B cell (primary cell): ENCODE data around the gene SPAG6. TPM values are rescaled to one million over a fixed set of nuclear protein-coding genes. Genes with fewer than 3 reads are reported as not detected.

ENCODE experiments used
- ATAC-seq: fragments of 200-7000 bp; cut with Tn5 transposase; one replicate; pipeline ENCODE4 v1.10.0; 2021; ENCODE audit warnings: low read depth, mild to moderate bottlenecking, moderate number of reproducible peaks, moderate library complexity
- CTCF ChIA-PET: fragments of 350-600 bp; sonication (Branson Sonifier 250); formaldehyde crosslinking; loops from one replicate; lab custom pipeline; 2021; ENCODE audit warnings: antibody characterized with exemption, inconsistent platforms; lab: Charles Lee
- POLR2A ChIA-PET: fragments of 350-600 bp; sonication (Branson Sonifier 250); formaldehyde crosslinking; loops from one replicate; lab custom pipeline; 2021; ENCODE audit warnings: antibody characterized with exemption; lab: Charles Lee
- DNase-seq: peaks from one replicate; pipeline ENCODE4 v3.0.0; 2013
- H2AFZ ChIP-seq: 2 replicates; pipeline ENCODE4 v1.6.1; 2012; ENCODE audit warnings: mild to moderate bottlenecking, low read depth, low read length; ENCODE audit not compliant: insufficient read depth, poor library complexity, severe bottlenecking
- H3K27ac ChIP-seq, 2 donors: 1 replicate in 1 of 2; 2 replicates in 1 of 2; pipeline ENCODE4 v1.5.1; 2012 to 2013; ENCODE audit warnings: low read length in 2 of 2, mild to moderate bottlenecking in 2 of 2, moderate library complexity in 1 of 2
- H3K27me3 ChIP-seq, 4 experiments: fragments of 200-600 bp in 1 of 4; sonication (generic) in 1 of 4; replicated peaks in 1 of 4; 1 replicate in 2 of 4; 2 replicates in 2 of 4; pipeline versions ENCODE4 v1.6.1 to v1.7.0; 2013 to 2016; ENCODE audit warnings: low read length in 3 of 4, mild to moderate bottlenecking in 2 of 4, mixed read lengths in 1 of 4, moderate library complexity in 1 of 4; ENCODE audit not compliant: insufficient read depth in 4 of 4, control insufficient read depth in 3 of 4; ENCODE audit errors: control extremely low read depth in 1 of 4
- H3K36me3 ChIP-seq, 2 experiments: replicated peaks in 1 of 2; 1 replicate in 1 of 2; 2 replicates in 1 of 2; pipeline versions ENCODE4 v1.6.1 to v1.7.1; 2013; ENCODE audit warnings: low read length in 1 of 2; ENCODE audit not compliant: insufficient read depth in 2 of 2, control insufficient read depth in 1 of 2; ENCODE audit errors: control extremely low read depth in 1 of 2, extremely low read depth in 1 of 2
- H3K4me1 ChIP-seq, 2 donors: fragments of 200-600 bp in 1 of 2; sonication (generic) in 1 of 2; 1 replicate in 1 of 2; 2 replicates in 1 of 2; pipeline versions ENCODE4 v1.5.1 to v1.6.1; 2013 to 2017; ENCODE audit warnings: low read length in 2 of 2; ENCODE audit not compliant: control insufficient read depth in 2 of 2, insufficient read depth in 2 of 2
- H3K4me2 ChIP-seq: replicated peaks from 2 replicates; pipeline ENCODE3; 2012; ENCODE audit warnings: mild to moderate bottlenecking, low read depth, low read length; ENCODE audit not compliant: poor library complexity, severe bottlenecking
- H3K4me3 ChIP-seq, 5 experiments: fragments of 200-600 bp in 1 of 5; sonication (generic) in 1 of 5; 1 replicate in 3 of 5; 2 replicates in 2 of 5; pipeline versions ENCODE4 v1.5.1 to v1.7.0; 2011 to 2016; ENCODE audit warnings: low read length in 4 of 5, mild to moderate bottlenecking in 4 of 5, low read depth in 2 of 5, control low read depth in 1 of 5, moderate library complexity in 1 of 5; ENCODE audit not compliant: insufficient read depth in 1 of 5; ENCODE audit errors: control extremely low read depth in 1 of 5, extremely low read depth in 1 of 5
- H3K79me2 ChIP-seq: fragments of 200-600 bp; sonication (generic); one replicate; pipeline ENCODE4 v1.6.0; 2016; ENCODE audit warnings: low read length; ENCODE audit not compliant: control insufficient read depth, insufficient read depth
- H3K9ac ChIP-seq: fragments of 200-600 bp; sonication (generic); 2 replicates; pipeline ENCODE4 v1.6.1; 2017; ENCODE audit warnings: mild to moderate bottlenecking, low read length, moderate library complexity
- H3K9me3 ChIP-seq, 3 donors: one replicate each; pipeline versions ENCODE4 v1.6.1 to v1.7.1; 2013; ENCODE audit warnings: low read length in 2 of 3; ENCODE audit not compliant: control insufficient read depth in 2 of 3, insufficient read depth in 1 of 3; ENCODE audit errors: control extremely low read depth in 1 of 3
- H4K20me1 ChIP-seq: 2 replicates; pipeline ENCODE4 v1.6.0; 2012; ENCODE audit warnings: mild to moderate bottlenecking, low read length; ENCODE audit not compliant: insufficient read depth, control insufficient read depth, poor library complexity, severe bottlenecking
- H3K27ac Mint-ChIP-seq: one replicate; pipeline ENCODE4 v1.8.0; 2021; ENCODE audit warnings: mixed read lengths
- H3K27me3 Mint-ChIP-seq: one replicate; pipeline ENCODE4 v1.8.0; 2021; ENCODE audit warnings: mixed read lengths
- H3K4me1 Mint-ChIP-seq: one replicate; pipeline ENCODE4 v1.8.0; 2021; ENCODE audit warnings: mixed read lengths
- H3K4me3 Mint-ChIP-seq: one replicate; pipeline ENCODE4 v1.8.0; 2021; ENCODE audit warnings: mixed read lengths
- H3K9me3 Mint-ChIP-seq: one replicate; pipeline ENCODE4 v1.8.0; 2022; ENCODE audit warnings: mixed read lengths; ENCODE audit not compliant: insufficient read depth
- EZH2 ChIP-seq: IDR thresholded peaks from 2 replicates; pipeline ENCODE4 v1.6.1; 2012; ENCODE audit warnings: borderline replicate concordance, low read depth, mild to moderate bottlenecking, moderate library complexity, low read length; ENCODE audit not compliant: insufficient read depth, poor library complexity, severe bottlenecking
- WGBS: methylation state at CpG from one replicate; pipeline ENCODE4 v1.1.5; 2013; ENCODE audit warnings: missing lambda C conversion rate; ENCODE audit not compliant: insufficient coverage; 5-methylcytosine and 5-hydroxymethylcytosine counted together
- intact Hi-C: fragments of 100-400 bp; cut with micrococcal nuclease; formaldehyde crosslinking; loops from one replicate; pipeline ENCODE4 v1.10.0; 2022
- polyA plus RNA-seq: library from polyadenylated mRNA; depleted of rRNA; stranded (reverse); fragments of >200 nt; gene quantifications from 2 replicates; pipeline ENCODE4 v1.2.3, GENCODE V29; 2012
- total RNA-seq, 2 donors: library from RNA; stranded (reverse); fragments of 120-200 nt in 1 of 2; gene quantifications; 1 replicate in 1 of 2; 2 replicates in 1 of 2; pipeline versions ENCODE4 v1.2.3 to v1.2.4, GENCODE V29; 2013 to 2022
- TF ChIP-seq, protein P1 (sequence below): fragments of 200-600 bp; IDR thresholded peaks from one replicate; pipeline ENCODE4 v1.8.0; 2022; ENCODE audit warnings: antibody characterized with exemption, mild to moderate bottlenecking

SPAG6 gene
- total and polyA plus RNA-seq, 2 donors (not counting 1 experiment from before 2014, with no cell fraction given): not detected

GRCh38 chr10:22321156-22321923 is 24.0 kb upstream of the SPAG6 start:
- H2AFZ ChIP-seq: peak overlapping the region; percentile 85
- H4K20me1 ChIP-seq: peaks cover 13% of the 10 kb centered on the region
- no peaks in the 10 kb centered on the region for H3K27me3 Mint-ChIP-seq
- under 1% methylated on average over 97 of the region's 114 CpGs for WGBS
- no peaks in the 10 kb centered on the region for H3K9me3 Mint-ChIP-seq
- H3K27me3 ChIP-seq: peaks cover 0 to 16% (median 4%) of the 10 kb centered on the region in 4 experiments
- TF ChIP-seq, protein P1, sequence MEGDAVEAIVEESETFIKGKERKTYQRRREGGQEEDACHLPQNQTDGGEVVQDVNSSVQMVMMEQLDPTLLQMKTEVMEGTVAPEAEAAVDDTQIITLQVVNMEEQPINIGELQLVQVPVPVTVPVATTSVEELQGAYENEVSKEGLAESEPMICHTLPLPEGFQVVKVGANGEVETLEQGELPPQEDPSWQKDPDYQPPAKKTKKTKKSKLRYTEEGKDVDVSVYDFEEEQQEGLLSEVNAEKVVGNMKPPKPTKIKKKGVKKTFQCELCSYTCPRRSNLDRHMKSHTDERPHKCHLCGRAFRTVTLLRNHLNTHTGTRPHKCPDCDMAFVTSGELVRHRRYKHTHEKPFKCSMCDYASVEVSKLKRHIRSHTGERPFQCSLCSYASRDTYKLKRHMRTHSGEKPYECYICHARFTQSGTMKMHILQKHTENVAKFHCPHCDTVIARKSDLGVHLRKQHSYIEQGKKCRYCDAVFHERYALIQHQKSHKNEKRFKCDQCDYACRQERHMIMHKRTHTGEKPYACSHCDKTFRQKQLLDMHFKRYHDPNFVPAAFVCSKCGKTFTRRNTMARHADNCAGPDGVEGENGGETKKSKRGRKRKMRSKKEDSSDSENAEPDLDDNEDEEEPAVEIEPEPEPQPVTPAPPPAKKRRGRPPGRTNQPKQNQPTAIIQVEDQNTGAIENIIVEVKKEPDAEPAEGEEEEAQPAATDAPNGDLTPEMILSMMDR: no peak
- TF ChIP-seq EZH2: no peak
- H3K4me2 ChIP-seq: peak overlapping the region; percentile 80
- H3K27ac ChIP-seq: peak overlapping the region; percentile 62 to 65
- DNase-seq (peak; percentile 86), ATAC-seq (peak; percentile 24)
- H3K4me3 ChIP-seq: peak overlapping the region; percentile 62 to 91 (median 85)
- H3K9ac ChIP-seq: peak overlapping the region; percentile 86
- intact Hi-C loops: loop anchor here (2.0 to 5.0 kb wide), 2 partner anchors 319 to 1116 kb away; partner anchors contain the start of genes DNAJC1 and OTUD1
- peaks cover 52 to 53% of the 10 kb centered on the region in 2 donors for H3K4me1 ChIP-seq
- H3K4me1 Mint-ChIP-seq: peaks cover 60% of the 10 kb centered on the region
- H3K27ac Mint-ChIP-seq: peak overlapping the region; percentile 94
- ChIA-PET POLR2A (interaction anchor here (0.5 to 5.0 kb wide), 7 partner anchors 13 to 795 kb away, joined by 3 to 28 read pairs (median 5); no protein-coding TSS in a partner anchor), CTCF (interaction anchor here (1.0 to 1.1 kb wide), 2 partner anchors 19 to 22 kb away, joined by 4 read pairs; no protein-coding TSS in a partner anchor)
- H3K36me3 ChIP-seq: no peaks in the 10 kb centered on the region
- H3K4me3 Mint-ChIP-seq: peak overlapping the region; percentile 88
- H3K79me2 ChIP-seq: peaks cover 20% of the 10 kb centered on the region
- no peaks in the 10 kb centered on the region for H3K9me3 ChIP-seq
